ENCODE results near the gene CDK5RAP2.
"Not testable (repeated sequence)": the region's sequence is repeated elsewhere in the genome, so short reads cannot be mapped to it uniquely, and the experiment has no call there.

The CDK5RAP2 gene

GRCh38 chr9:120465685-120466407 lies 114.1 kb downstream of the CDK5RAP2 start:
- DNase-seq (ENCODE audit: low read depth) = no peak

DNA sequence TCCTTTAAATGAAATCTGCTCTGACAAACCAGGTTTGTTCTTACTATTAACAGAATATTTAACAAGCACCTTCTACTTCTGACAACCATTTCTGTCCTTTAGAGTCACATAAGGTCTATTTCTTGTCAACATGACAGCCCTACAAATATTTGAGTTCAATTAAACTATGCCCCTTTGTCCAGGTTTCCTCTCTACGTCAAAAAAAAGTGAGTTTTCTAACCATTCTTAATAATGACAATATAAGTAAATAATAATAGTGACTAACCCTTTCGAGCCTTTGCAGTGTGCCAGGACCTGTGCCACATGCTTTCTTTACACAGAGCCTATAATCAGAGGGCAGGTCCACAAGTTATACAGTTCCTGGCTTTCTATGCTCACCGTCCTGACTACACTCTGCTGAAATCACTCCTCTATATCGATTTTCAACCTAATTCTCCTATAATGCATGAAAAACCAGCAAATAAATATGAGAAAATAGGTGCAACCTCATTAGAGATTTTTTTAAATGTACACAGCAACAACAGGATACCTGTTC lies 115.0 kb downstream of the CDK5RAP2 start:
- no peak for DNase-seq (ENCODE audit: low read depth)

DNA sequence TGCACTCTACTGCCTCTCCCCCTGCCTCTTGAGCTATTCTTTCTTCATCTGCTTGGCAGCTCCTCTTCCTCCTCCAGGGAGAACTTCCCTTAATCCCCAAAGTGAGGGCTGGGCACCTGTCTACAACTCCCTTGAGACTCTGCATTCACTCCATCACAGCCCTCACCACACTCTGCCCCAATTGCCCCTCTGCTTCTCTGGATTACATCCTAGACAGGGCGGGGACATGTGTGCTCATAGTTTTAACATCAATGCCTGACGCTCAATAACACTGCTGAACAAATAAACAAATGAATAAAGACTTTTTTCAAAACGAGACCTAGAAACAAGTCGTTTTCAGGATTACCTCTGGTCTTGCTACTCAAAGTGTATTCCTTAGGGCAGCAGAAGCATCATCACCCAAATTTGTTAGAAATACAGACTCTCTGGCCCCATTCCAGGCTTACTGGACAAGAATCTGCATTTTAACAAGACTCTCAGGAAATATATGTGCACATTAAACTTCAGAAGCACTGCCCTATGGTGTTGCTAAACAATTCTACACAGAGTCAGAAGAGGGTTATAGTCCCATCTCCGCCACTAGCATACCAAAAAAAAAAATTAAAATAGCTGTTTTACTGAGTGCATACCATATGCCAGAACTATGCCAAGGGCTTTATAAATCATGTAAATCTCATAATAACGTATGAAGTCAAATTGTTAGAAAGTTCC lies 115.6 kb downstream of the CDK5RAP2 start:
- no peak for DNase-seq (ENCODE audit: low read depth)

DNA sequence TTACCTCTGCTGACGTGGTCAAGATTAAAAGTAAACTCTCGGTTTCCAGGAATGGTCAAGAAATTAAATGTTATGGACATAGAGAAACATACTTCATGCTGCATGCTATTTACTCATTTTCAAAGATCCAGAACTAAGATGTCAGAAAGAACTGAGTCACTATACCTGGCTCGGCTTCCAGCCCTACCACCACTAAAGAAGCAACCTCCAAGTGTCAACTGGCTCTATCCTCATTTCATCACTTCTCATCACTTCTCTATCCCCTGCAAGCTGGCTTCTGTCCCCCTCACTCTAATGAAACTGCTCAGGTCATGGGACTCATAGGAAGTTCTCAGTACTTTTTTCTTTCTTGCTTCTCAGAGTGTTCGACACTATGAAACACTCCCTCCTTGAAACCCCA lies 116.2 kb downstream of the CDK5RAP2 start:
- DNase-seq (ENCODE audit: low read depth) = no peak

- DNase-seq (ENCODE audit: low read depth) = not testable (repeated sequence)
Observed at GRCh38 chr9:120461677-120462076, 118.3 kb downstream of the CDK5RAP2 start.

- DNase-seq (ENCODE audit: low read depth) = no peak
Observed at GRCh38 chr9:120456218-120456617, 123.7 kb downstream of the CDK5RAP2 start.

DNA sequence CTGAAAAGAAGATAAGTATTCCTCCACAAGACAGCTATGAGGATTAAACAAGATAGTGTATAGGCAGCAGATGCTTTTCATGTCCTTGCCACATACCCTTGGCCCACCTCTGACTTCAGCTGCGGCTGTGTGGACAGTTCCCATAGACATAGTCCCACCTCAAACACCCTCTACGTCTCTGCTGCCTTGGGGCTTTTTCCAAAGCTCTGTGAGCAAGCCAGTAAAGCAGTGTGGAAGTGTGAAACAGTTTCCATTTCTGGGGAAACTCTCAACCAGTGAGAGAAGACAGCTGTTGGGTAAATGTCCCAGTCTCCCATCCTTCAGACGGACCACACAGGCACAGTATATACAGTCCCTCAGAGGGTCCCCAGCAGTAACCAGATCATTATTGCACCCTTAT lies 125.5 kb downstream of the CDK5RAP2 start:
- DNase-seq (ENCODE audit: low read depth) = no peak

DNA sequence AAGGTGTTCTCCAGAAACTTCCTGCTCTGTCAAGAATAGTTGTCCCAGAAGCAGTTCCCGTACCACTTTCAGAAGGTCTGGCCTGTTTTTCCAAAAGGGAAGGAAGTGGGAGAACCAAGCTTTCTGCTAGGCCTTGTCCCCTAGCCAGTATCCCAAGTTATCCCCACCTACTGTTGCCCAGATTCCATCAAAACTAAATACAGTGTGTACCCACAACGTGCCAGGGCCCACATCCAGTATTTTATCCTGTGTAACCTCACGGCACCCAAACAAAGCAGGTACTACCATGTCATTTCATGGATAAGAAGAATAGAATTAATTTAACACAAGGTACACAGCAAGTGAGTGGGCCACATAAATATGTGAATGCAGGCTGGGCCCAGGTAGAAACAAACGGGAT lies 126.2 kb downstream of the CDK5RAP2 start:
- no peak for DNase-seq (ENCODE audit: low read depth)

DNA sequence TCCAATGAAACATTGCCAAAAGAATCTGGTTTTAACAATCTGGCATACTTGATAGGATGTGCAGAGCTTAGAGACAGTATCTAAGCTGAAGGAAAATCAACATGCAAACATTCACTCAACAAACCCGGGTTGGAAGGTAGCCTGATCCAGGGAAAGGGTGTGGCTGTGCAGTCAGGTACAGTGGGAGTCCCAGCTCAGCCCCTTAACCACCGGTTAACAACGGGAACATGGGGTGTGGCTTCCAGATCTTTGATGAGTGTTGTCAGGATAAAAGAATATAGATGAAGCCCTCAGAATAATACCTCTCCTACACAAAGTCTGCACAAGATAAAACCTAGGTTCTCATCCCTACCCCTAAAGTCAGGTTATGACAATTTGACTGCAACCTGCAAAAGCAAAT lies 127.3 kb downstream of the CDK5RAP2 start:
- DNase-seq (ENCODE audit: low read depth) = no peak

DNA sequence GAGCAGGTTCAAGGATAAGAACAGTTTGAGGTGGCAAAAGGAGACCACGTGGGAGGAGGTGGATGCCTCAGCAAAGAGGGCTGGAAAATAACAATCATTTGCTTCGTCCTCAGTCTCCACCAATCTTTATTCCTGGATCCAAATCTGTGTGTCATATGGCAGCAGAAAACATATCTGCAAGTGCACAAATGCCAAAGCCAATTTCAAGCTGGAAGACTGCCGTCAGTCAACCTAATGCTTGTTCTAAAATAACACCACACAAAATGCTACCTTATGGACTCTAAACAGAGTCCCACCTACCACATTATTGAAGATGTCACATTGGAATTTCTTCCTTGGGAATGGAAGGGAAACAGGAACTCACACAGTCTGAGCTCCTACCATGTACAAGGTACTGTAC lies 129.1 kb downstream of the CDK5RAP2 start:
- DNase-seq (ENCODE audit: low read depth) = no peak

GRCh38 chr9:120449566-120449965 lies 130.4 kb downstream of the CDK5RAP2 start:
- DNase-seq (ENCODE audit: low read depth) = no peak

- no peak for DNase-seq (ENCODE audit: low read depth)
Observed at GRCh38 chr9:120447959-120448500, 131.9 kb downstream of the CDK5RAP2 start.

DNA sequence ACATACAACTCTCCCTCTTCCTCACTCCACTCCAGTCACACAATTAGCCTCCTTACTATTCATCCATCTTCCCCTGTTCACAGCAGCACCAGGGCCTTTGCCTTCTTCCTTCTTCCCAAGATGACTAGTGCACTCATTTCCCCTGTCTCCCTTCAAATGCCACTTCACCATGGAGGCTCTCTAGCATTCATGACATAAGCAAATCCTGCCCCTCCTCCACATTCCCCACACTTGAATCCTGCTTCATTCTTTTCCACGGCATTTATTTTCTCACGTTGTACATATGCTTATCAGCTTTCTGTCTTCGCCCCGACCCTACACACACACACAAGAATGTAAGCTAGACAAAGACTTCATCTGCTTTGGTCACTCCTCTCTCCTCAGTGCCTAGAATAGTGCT lies 133.3 kb downstream of the CDK5RAP2 start:
- no peak for DNase-seq (ENCODE audit: low read depth)

DNA sequence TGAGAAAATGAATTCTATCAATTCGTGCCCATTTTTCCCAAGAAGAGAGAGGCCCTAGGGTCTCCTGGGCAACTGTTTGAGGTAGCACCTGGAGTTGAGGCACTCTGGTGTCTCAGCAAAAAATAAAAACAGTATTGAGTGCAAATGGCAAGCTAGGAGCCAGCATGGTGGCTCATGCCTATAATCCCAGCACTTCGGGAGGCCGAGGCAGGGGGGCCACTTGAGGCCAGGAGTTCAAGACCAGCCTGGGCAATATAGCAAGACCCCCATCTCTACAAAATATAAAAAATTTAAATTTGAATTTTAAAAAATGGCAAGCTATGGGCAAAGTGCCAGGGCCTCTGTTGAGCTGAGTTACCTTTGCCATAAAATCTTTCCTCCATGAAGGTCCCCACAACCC lies 136.0 kb downstream of the CDK5RAP2 start:
- DNase-seq (ENCODE audit: low read depth) = no peak

DNA sequence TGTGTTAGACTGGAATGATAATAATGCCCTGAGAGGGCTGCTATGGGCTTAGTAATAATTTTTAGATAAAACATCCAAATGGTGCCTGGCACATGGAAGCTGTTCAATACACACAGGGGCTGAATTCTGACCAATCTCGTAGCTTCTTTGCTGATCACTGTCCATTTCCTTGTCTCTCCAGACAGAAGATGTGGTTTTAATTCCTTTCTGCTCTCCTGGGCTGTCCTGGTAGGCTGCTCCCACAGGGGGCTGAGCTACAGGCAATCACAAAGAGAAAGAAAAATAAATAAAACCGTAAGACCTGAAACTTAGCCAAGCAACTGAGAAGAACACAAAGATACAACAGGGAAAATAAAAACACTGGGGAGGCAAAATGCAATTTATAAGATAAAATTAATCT lies 136.5 kb downstream of the CDK5RAP2 start:
- DNase-seq (ENCODE audit: low read depth) = no peak

DNA sequence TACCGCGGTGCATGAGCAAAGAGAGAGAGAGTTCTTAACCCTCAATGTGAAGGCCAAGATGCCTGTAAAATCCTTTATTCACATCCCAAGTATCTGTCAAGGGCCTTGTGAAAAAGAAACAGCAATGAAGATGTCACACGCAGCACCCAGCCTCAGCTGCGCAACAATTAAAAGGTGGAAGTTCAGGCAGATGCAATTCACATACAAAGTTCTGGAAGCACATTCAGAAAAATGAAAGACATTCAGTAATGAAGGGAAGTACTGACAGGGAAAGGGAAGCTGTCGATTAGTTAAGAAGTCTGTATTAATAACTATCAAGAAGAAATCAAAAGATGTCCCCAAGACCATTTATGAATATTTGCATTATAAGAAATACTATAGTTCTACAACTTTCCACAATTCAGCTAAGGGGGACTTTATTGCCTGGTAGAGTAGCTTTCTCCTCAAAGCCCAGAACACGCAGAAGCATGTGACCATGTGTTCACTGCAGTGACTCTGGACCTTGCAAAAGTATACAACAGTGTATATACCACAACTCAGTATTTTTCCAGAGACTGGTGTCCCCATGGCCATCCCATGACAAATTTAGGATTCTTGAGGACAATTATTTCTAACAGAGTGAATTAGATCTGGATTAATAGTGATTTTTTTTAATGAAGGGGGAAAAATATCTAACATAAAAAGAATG lies 137.5 kb downstream of the CDK5RAP2 start:
- DNase-seq (ENCODE audit: low read depth) = no peak

DNA sequence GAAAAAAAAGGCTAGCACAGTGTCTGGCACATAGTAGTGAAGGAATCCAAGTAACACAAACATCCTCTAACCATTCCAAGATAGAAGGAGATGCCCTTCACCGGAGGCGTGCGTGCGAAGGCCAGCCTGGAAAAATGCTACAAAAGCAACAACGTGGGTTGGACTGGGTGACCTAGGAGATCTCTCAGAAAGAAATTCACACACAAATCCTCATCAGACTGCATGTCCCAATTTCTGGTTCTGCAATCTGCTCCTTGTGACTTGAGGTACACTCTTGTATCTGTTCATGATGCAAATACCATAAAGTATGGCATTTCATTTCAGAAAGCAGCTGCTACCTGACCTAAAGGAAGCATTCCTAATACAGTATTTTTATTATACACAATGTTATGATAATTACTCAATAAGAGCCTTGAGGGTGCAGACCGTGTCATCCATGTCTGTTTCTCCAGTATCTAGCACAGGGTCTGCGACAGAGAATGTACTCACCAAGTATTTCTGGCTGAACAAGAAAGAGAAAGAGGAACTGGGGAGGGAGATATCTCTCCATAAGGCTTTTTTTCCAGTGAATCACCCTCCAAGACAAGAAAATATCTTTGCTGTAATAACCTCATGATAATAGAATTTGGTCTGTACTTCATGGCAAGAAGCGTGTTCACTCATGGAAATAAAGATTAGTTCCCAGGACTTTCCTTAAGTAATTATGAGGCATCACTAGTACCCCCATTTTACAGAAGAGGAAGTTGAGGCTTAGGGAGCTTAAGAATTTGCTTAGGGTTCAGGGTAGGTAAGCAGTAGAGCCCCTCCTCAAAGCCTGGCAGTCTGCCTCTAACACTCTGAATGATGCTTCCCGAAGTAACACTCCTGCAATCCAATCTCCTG lies 138.3 kb downstream of the CDK5RAP2 start:
- DNase-seq (ENCODE audit: low read depth) = peak; percentile 44

DNA sequence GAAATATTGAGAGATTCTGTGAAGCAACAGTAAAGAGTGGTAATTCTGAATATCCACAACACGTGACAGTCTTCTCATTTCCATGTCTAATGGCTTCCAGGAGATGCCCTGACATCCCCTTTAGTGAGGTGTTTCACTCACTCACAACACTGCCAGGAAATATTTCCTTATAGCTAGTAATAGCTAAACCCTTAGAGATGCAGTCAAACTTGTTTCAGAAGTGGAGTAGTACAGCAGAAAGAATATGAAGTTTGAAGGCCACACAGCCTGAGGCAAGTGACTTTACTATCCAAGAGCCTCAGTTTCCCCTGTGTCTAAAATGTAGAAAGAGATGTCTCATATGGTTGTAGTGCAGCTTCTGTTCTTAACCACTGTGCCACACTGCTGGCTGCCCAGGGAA lies 139.2 kb downstream of the CDK5RAP2 start:
- DNase-seq (ENCODE audit: low read depth) = no peak

DNA sequence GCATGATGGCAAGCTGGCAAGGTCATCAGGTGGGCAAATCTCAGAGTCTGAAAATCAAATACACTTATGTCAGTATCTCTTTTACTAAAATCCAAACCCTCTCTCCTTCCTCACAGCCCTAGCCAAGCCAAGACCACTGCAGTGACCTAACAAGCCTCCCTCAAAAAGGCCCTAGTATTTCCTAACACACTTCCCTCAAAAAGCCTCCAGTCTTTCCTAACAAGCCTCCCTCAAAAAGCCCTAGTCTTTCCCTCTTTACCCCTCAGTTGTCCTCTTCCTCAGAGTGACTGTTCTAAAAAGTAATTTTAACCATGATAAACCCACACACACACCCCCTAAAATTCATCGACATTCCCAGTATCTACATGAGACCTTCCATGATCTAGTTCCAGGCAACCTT lies 140.0 kb downstream of the CDK5RAP2 start:
- no peak for DNase-seq (ENCODE audit: low read depth)

GRCh38 chr9:120438836-120439546 lies 141.0 kb downstream of the CDK5RAP2 start:
- no peak for DNase-seq (ENCODE audit: low read depth)

GRCh38 chr9:120438111-120438510 lies 141.9 kb downstream of the CDK5RAP2 start:
- no peak for DNase-seq (ENCODE audit: low read depth)

All from stromal cell of bone marrow (primary cell).